ENCODE data around the gene RGR.

RGR gene

GRCh38 chr10:84244651-84245270 is at the start of gene RGR:
Gene RGR (plus strand): TSS chr10:84245053. CDS start chr10:84245091, 38 bp downstream.
- DNase-seq, result no peak

GRCh38 chr10:84196083-84196482 is 48.8 kb upstream of the RGR start:
- DNase-seq, result no peak

GRCh38 chr10:84196941-84197340 is 47.9 kb upstream of the RGR start:
- no peak for DNase-seq

GRCh38 chr10:84197643-84198042 is 47.2 kb upstream of the RGR start:
- no peak for DNase-seq

GRCh38 chr10:84198206-84198915 is 46.5 kb upstream of the RGR start:
- no peak for DNase-seq

- no peak for DNase-seq
Observed at GRCh38 chr10:84200537-84201243, 44.2 kb upstream of the RGR start.

GRCh38 chr10:84201244-84201606 is 43.6 kb upstream of the RGR start:
- no peak for DNase-seq

- DNase-seq, result no peak
Observed at GRCh38 chr10:84201682-84202081, 43.2 kb upstream of the RGR start.

- no peak for DNase-seq
Observed at GRCh38 chr10:84202349-84202748, 42.5 kb upstream of the RGR start.

GRCh38 chr10:84204122-84204521 is 40.7 kb upstream of the RGR start:
- no peak for DNase-seq

GRCh38 chr10:84204610-84205009 is 40.2 kb upstream of the RGR start:
- DNase-seq, result no peak

- peak; percentile 47 for DNase-seq
Observed at GRCh38 chr10:84205049-84205852, 39.6 kb upstream of the RGR start.

GRCh38 chr10:84205853-84206525 is 38.9 kb upstream of the RGR start:
- no peak for DNase-seq

GRCh38 chr10:84208023-84208422 is 36.8 kb upstream of the RGR start:
- DNase-seq, result no peak

- DNase-seq, result no peak
Observed at GRCh38 chr10:84211566-84211965, 33.3 kb upstream of the RGR start.

GRCh38 chr10:84212014-84212413 is 32.8 kb upstream of the RGR start:
- no peak for DNase-seq

GRCh38 chr10:84213076-84213475 is 31.8 kb upstream of the RGR start:
- no peak for DNase-seq

GRCh38 chr10:84214046-84214572 is 30.7 kb upstream of the RGR start:
- no peak for DNase-seq

- no peak for DNase-seq
Observed at GRCh38 chr10:84214612-84215235, 30.1 kb upstream of the RGR start.

- no peak for DNase-seq
Observed at GRCh38 chr10:84216834-84217233, 28.0 kb upstream of the RGR start.

GRCh38 chr10:84217746-84218145 is 27.1 kb upstream of the RGR start:
- DNase-seq, result no peak

- no peak for DNase-seq
Observed at GRCh38 chr10:84221916-84222315, 22.9 kb upstream of the RGR start.

Measured in activated CD4-positive, CD25-positive, alpha-beta regulatory T cell treated with anti-CD3 and anti-CD28 coated beads, Interleukin-2, amount 50 U/mL, for 72 hours (primary cell).